NCI-H345 treated with DMSO at 0.1 percent for 48 hours (cell line): ENCODE results near the gene CDC42EP2.

ENCODE experiments used
- DNase-seq: peaks from one replicate; lab custom pipeline; 2025; ENCODE audit not compliant: unreplicated experiment; lab: John Stamatoyannopoulos, UW

Gene CDC42EP2

GRCh38 chr11:65314501-65315203, at the start of gene CDC42EP2:
CDC42EP2 (plus strand) TSS chr11:65314866; CDS start chr11:65320899, 6,033 bp downstream.
- DNase-seq = peak; percentile 24

- no peak for DNase-seq
Observed at GRCh38 chr11:65266210-65266609, 48.5 kb upstream of the CDC42EP2 start.

GRCh38 chr11:65274735-65275682, 39.7 kb upstream of the CDC42EP2 start:
- DNase-seq = no peak

- no peak for DNase-seq
Observed at GRCh38 chr11:65275906-65276305, 38.8 kb upstream of the CDC42EP2 start.

GRCh38 chr11:65277631-65278277, 36.9 kb upstream of the CDC42EP2 start:
- DNase-seq = no peak

- DNase-seq = no peak
Observed at GRCh38 chr11:65278356-65278755, 36.3 kb upstream of the CDC42EP2 start.

- no peak for DNase-seq
Observed at GRCh38 chr11:65279279-65279678, 35.4 kb upstream of the CDC42EP2 start.

- no peak for DNase-seq
Observed at GRCh38 chr11:65279741-65280440, 34.8 kb upstream of the CDC42EP2 start.

- no peak for DNase-seq
Observed at GRCh38 chr11:65280646-65281045, 34.0 kb upstream of the CDC42EP2 start.

- DNase-seq = no peak
Observed at GRCh38 chr11:65286686-65287085, 28.0 kb upstream of the CDC42EP2 start.

- DNase-seq = no peak
Observed at GRCh38 chr11:65287601-65288000, 27.1 kb upstream of the CDC42EP2 start.

- no peak for DNase-seq
Observed at GRCh38 chr11:65288706-65289536, 25.7 kb upstream of the CDC42EP2 start.

- DNase-seq = no peak
Observed at GRCh38 chr11:65290448-65291165, 24.1 kb upstream of the CDC42EP2 start.

- no peak for DNase-seq
Observed at GRCh38 chr11:65291613-65292012, 23.1 kb upstream of the CDC42EP2 start.

- DNase-seq = no peak
Observed at GRCh38 chr11:65292890-65293289, 21.8 kb upstream of the CDC42EP2 start.

- no peak for DNase-seq
Observed at GRCh38 chr11:65293909-65294381, 20.7 kb upstream of the CDC42EP2 start.

- DNase-seq = no peak
Observed at GRCh38 chr11:65295001-65295400, 19.7 kb upstream of the CDC42EP2 start.

GRCh38 chr11:65295571-65296341, 18.9 kb upstream of the CDC42EP2 start:
- no peak for DNase-seq
